GM18861 (cell line): ENCODE measurements around the gene SLC27A5.
"Not testable (repeated sequence)": the region's sequence is repeated elsewhere in the genome, so short reads cannot be mapped to it uniquely, and the experiment has no call there.

Source experiments
- ATAC-seq: cut with Tn5 transposase; IDR thresholded peaks from one replicate; pipeline ENCODE4 v1.9.1; 2021; ENCODE audit not compliant: unreplicated experiment

Gene SLC27A5

DNA sequence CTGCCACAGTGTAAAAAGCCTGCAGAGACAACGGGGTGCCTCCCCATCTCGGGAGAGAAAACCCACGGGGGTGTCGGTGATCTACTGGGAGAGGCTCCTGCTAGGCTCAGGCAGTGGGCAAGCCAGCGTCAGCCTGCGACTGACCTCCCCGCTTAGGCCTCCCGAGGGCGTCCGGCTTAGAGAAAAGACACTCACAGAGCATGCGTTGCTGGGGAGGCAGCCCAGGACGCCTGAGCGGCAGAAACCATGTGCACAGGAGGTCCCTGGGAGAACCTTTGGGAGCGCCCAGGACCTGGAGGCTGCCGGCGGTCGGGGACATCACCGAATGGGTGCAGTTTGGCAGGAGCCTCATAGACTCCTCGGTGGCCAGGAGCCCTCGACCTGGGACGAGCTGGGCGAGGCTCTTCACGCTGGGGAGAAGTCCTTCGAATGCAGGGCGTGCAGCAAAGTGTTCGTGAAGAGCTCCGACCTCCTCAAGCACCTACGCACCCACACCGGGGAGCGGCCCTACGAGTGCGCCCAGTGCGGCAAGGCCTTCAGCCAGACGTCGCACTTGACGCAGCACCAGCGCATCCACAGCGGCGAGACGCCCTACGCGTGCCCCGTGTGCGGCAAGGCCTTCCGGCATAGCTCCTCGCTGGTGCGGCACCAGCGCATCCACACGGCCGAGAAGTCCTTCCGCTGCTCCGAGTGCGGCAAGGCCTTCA, 40.8 kb downstream of the SLC27A5 start:
- ATAC-seq: not testable (repeated sequence)

GRCh38 chr19:58469241-58470013, 42.4 kb downstream of the SLC27A5 start:
- no peak for ATAC-seq

GRCh38 chr19:58468216-58468839, 43.5 kb downstream of the SLC27A5 start:
- ATAC-seq: no peak

DNA sequence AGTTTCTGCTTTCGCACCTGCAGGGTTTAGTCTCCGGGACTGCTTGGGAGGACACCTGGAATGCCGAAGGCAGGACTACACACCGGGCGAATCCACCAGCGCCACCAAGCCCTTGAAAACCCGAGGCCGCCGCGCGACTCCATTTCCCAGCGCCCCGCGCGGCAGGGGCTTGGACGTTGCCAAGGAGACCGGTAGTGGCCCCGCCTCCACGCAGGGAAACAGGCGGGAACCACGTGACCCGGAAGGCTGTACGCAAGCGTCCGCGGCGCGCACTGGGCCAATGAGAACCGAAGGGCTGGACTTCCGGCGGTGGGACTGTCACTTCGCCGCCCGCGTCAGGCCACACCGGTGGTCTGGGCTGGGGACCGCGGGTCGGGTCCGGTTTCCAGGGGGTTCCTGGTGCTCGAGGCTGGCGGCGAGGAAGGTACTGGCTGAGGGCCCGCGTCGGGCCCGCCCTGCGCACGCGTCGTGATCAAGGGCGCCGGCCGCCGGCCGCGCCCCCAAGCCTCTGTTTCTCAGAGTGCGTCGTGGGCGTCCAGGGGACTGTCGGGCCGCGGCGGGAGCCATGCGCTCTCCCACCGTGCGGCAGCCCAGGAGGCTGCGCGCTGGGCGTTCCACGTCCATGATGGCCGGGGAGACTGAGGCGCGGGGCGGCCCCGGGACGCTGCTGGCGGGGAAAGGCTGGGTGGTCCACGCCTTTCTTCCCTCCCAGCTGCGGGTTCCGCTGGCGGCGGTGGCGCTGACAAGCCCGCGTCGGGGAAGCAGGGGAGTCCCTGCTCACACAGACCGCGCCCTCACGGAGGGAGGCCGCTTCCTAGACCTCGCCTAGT, 44.8 kb downstream of the SLC27A5 start, which contains the start of gene ZNF324:
Gene ZNF324, plus strand, starts transcription at position 321 of the 830 bp plus-strand sequence. CDS start 2,106 bp downstream, outside the sequence.
- ATAC-seq: peak; percentile 84

DNA sequence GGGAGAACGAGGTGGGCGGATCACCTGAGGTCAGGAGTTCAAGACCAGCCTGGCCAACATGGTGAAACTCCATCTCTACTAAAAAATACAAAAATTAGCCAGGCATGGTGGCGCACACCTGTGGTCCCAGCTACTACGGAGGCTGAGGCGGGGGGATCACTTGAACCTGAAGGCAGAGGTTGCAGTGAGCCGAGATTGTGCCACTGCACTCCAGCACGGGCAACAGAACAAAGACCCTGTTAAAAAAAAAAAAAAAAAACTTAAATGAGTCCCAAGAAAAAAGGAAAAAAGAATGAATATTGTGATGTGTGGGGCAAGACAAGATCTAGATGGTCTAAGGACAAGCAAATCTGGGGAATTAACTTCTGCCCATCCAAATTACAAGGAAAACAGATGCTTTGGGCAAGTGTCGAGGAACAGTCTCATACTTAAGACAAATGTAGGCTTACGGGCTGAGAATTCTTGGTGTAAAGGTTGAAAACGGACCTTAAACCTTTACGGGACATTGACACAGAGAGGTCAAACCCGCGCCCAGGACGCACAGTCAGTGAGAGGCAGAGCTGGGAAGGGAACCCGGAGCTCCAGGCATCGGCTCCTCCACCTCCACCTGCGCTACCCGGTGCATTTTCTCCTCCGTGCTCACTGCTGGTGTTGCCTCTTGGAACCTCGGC, 45.6 kb downstream of the SLC27A5 start:
- no peak for ATAC-seq

DNA sequence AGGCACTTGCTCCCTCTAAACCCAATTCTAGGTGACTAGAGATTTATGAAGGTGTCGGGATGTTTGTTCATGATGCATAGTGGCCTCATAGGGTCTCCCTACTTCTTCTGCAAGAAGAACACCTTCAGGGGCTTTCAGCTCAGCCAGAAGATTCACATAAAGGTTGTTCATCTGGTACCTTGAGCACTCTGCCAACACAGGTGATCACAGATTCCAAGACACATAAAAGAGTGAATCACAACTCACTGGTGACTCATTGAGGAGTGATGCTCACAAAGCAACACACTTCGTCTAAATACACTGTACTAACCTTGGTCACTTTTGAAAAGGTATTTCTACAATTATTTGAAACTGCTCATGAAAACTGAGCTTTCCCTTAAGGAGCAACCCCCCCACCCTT, 51.8 kb downstream of the SLC27A5 start:
- ATAC-seq: no peak

- ATAC-seq: no peak
Observed at GRCh38 chr19:58456111-58456510, 55.7 kb downstream of the SLC27A5 start.

DNA sequence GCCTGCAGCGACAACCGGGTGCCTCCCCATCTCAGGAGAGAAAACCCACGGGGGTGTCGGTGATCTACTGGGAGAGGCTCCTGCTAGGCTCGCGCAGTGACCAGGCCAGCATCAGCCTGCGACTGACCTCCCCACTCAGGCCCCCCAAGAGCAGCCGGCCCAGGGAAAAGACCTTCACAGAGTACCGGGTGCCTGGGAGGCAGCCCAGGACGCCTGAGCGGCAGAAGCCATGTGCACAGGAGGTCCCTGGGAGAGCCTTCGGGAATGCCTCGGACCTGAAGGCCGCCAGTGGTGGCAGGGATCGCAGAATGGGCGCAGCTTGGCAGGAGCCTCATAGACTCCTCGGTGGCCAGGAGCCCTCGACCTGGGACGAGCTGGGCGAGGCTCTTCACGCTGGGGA, 56.5 kb downstream of the SLC27A5 start:
- ATAC-seq: no peak

- ATAC-seq: no peak
Observed at GRCh38 chr19:58453743-58454142, 58.0 kb downstream of the SLC27A5 start.

GRCh38 chr19:58451358-58452101, 60.3 kb downstream of the SLC27A5 start, which contains the start of gene ZNF324B:
Gene ZNF324B (plus strand): TSS chr19:58451622. CDS start chr19:58453702, 2,080 bp downstream.
- ATAC-seq: peak; percentile 88

DNA sequence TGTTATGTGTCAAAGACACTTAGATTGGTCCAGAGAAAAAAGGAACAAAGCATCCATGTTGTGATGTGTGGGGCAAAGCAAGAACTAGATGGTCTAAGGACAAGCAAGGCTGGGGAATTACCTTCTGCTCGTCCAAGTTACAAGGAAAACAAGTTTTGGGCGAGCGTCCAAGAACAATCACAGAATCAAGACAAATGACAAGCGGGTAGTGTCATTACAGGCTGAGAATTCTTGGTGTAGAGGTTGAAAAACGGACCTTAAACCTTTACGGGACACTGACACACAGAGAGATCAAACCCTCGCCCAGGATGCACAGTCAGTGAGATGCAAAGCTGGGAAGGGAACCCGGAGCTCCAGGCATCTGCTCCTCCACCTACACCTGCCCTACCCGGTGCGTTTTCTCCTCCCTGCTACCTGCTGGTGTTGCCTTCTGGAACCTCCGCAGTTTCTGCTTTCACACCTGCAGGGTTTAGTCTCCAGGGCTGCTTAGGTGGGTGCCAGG, 60.9 kb downstream of the SLC27A5 start:
- no peak for ATAC-seq

DNA sequence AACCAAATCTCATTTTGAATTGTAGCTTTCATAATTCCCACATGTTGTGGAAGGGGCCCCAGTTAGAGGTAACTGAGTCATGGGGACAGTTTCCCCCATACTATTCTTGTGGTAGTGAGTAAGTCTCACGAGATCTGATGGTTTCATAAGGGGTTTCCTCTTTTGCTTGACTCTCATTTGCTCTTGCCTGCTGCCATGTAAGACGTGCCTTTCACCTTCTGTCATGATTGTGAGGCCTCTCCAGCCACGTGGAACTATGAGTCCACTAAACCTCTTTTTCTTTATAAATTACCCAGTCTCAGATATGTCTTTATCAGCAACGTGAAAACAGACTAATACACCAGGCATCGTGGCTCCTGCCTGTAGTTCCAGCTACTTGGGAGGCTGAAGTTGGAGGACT, 61.8 kb downstream of the SLC27A5 start:
- not testable (repeated sequence) for ATAC-seq

DNA sequence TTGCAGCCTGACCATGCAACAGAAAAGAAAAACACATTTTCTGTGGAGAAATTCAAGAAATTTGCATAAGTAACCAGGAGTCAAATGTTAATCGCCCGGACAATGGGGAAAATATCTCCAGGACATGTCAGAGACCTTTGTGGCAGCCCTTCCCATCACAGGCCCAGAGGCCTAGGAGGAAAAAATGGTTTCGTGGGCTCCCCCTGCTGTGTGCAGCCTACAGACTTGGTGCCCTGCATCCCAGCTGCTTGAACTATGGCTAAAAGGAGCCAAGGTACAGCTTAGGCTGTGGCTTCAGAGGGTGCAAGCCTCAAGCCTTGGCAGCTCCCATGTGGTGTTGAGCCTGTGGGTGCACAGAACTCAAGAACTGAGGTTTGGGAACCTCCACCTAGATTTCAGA, 62.9 kb downstream of the SLC27A5 start:
- ATAC-seq: not testable (repeated sequence)
